HepG2 (cell line): ENCODE results near the gene THRB. TPM values are rescaled to one million over a fixed set of nuclear protein-coding genes. Genes with fewer than 3 reads are reported as not detected.

Experiments
- ATAC-seq: fragments of 200-7000 bp; cut with Tn5 transposase; 3 replicates; pipeline ENCODE4 v1.9.1; 2020; ENCODE audit warnings: mild to moderate bottlenecking, moderate library complexity
- BruUV-seq: library from RNA; stranded (reverse); fragments of 400-500 nt; replicated peaks from 2 replicates; lab custom pipeline; 2021; lab: Mats Ljungman, UMichigan
- CTCF ChIA-PET: fragments of 300-600 bp; formaldehyde crosslinking; extraction: SDS; loops from one replicate; lab custom pipeline; 2021; ENCODE audit warnings: low total read pairs, inconsistent platforms, low intra/inter-chr PET ratio; lab: Yijun Ruan, JAX
- POLR2A ChIA-PET: fragments of 350-600 bp; sonication (Branson Sonifier 250); formaldehyde crosslinking; loops from one replicate; lab custom pipeline; 2020; ENCODE audit warnings: antibody characterized with exemption, inconsistent platforms; lab: Yijun Ruan, JAX
- DNase-seq: peaks from one replicate; pipeline ENCODE4 v3.0.0-alpha.2; 2015; ENCODE audit warnings: low spot score
- FAIRE-seq: peaks from 3 replicates; lab custom pipeline; 2011; peaks lifted over from hg19 to GRCh38; lab: Jason Lieb, UNC
- H2AFZ ChIP-seq: one replicate; pipeline ENCODE4 v1.6.1; 2011; ENCODE audit warnings: low read length, inconsistent platforms
- H3K27ac ChIP-seq: fragments of 300-600 bp; 3 replicates; pipeline ENCODE4 v1.8.0; 2011; ENCODE audit warnings: mixed run types, mild to moderate bottlenecking, mixed read lengths, low read length, inconsistent platforms; ENCODE audit not compliant: insufficient read depth; ENCODE audit errors: extremely low read length
- H3K27me3 ChIP-seq, 2 experiments: fragments of 200-600 bp in 1 of 2; 2 replicates in 1 of 2; 3 replicates in 1 of 2; pipeline versions ENCODE4 v1.6.0 to v1.8.0; 2011; ENCODE audit warnings: low read length in 2 of 2, mild to moderate bottlenecking in 2 of 2, moderate library complexity in 2 of 2, inconsistent platforms in 1 of 2; ENCODE audit not compliant: insufficient read depth in 2 of 2, control insufficient read depth in 1 of 2
- H3K36me3 ChIP-seq, 2 experiments: fragments of 200-600 bp in 1 of 2; replicated peaks in 1 of 2; 2 replicates in 1 of 2; 3 replicates in 1 of 2; pipeline versions ENCODE4 v1.5.1 to v1.8.0; 2011; ENCODE audit warnings: low read length in 2 of 2, inconsistent platforms in 1 of 2; ENCODE audit not compliant: insufficient read depth in 2 of 2, control insufficient read depth in 1 of 2
- H3K4me1 ChIP-seq: 2 replicates; pipeline ENCODE4 v1.5.1; 2012; ENCODE audit warnings: low read length, inconsistent platforms; ENCODE audit not compliant: insufficient read depth
- H3K4me2 ChIP-seq: 2 replicates; pipeline ENCODE4 v1.6.0; 2011; ENCODE audit warnings: low read depth, low read length, inconsistent platforms
- H3K4me3 ChIP-seq, 3 experiments: fragments of 200-600 bp in 1 of 3; sonication (generic), shearing (Covaris generic) in 1 of 3; replicated peaks in 1 of 3; 2 replicates each; pipeline ENCODE4 v1.5.1; 2011 to 2016; ENCODE audit warnings: low read length in 3 of 3, inconsistent platforms in 2 of 3, low read depth in 2 of 3, mild to moderate bottlenecking in 2 of 3, control low read depth in 1 of 3, mixed read lengths in 1 of 3; ENCODE audit not compliant: insufficient read depth in 1 of 3
- H3K79me2 ChIP-seq: one replicate; pipeline ENCODE4 v1.6.1; 2011; ENCODE audit warnings: low read length, inconsistent platforms; ENCODE audit not compliant: insufficient read depth
- H3K9ac ChIP-seq: 2 replicates; pipeline ENCODE4 v1.6.0; 2011; ENCODE audit warnings: mild to moderate bottlenecking, low read depth, low read length, inconsistent platforms; ENCODE audit not compliant: insufficient read depth
- H3K9me3 ChIP-seq: 2 replicates; pipeline ENCODE4 v1.5.1; 2012; ENCODE audit warnings: mild to moderate bottlenecking, low read length
- H4K20me1 ChIP-seq: 2 replicates; pipeline ENCODE4 v1.6.0; 2011; ENCODE audit warnings: inconsistent platforms, mild to moderate bottlenecking, low read length, moderate library complexity; ENCODE audit not compliant: insufficient read depth
- EP300 ChIP-seq, 3 experiments: sonication (generic) in 1 of 3; formaldehyde crosslinking in 1 of 3; IDR thresholded peaks; 2 replicates each; pipeline versions ENCODE4 v1.5.1 to v1.6.1; 2011 to 2020; ENCODE audit warnings: low read depth in 2 of 3, low read length in 2 of 3, borderline replicate concordance in 1 of 3, improper control_type of control experiment in 1 of 3, mild to moderate bottlenecking in 1 of 3, missing genetic modification reagents in 1 of 3, moderate library complexity in 1 of 3
- KDM6A ChIP-seq: IDR thresholded peaks from 2 replicates; pipeline ENCODE4 v1.6.1; 2016; ENCODE audit warnings: low read depth
- MYC ChIP-seq: sonication (generic); formaldehyde crosslinking; IDR thresholded peaks from 2 replicates; pipeline ENCODE4 v1.9.0; 2021; ENCODE audit warnings: missing genetic modification reagents, borderline replicate concordance
- REXO4 ChIP-seq: sonication (generic); formaldehyde crosslinking; IDR thresholded peaks from 2 replicates; pipeline ENCODE4 v1.8.0; 2022; ENCODE audit warnings: missing genetic modification reagents, mild to moderate bottlenecking, borderline replicate concordance
- ZFP36 ChIP-seq: fragments of 150-350 bp; IDR thresholded peaks from 2 replicates; pipeline ENCODE4 v1.6.1; 2018; ENCODE audit warnings: borderline replicate concordance, low read length, low read depth; ENCODE audit not compliant: partially characterized antibody
- ZKSCAN8 ChIP-seq: IDR thresholded peaks from 2 replicates; pipeline ENCODE4 v1.6.1; 2016; ENCODE audit warnings: borderline replicate concordance, missing genetic modification reagents, missing compliant biosample characterization
- ZMYM3 ChIP-seq: sonication (generic); formaldehyde crosslinking; IDR thresholded peaks from 2 replicates; pipeline ENCODE4 v1.5.1; 2020; ENCODE audit warnings: mild to moderate bottlenecking, missing genetic modification reagents
- in situ Hi-C: cut with HindIII; loops from 2 replicates; pipeline ENCODE4 v1.10.0; 2017; ENCODE audit warnings: low pct_unique_long_range_greater_than_20kb; ENCODE audit not compliant: extremely low pct_ligation_motif_present
- intact Hi-C: fragments of 100-400 bp; cut with micrococcal nuclease; formaldehyde crosslinking; loops from one replicate; pipeline ENCODE4 v1.10.0; 2022; ENCODE audit not compliant: unreplicated experiment
- polyA plus RNA-seq, 8 experiments: library from polyadenylated mRNA; depleted of rRNA in 3 of 8; stranded (reverse) in 7 of 8; unstranded in 1 of 8; fragments of >200 nt; fragmentation: Illumina TruSeq in 4 of 8; extraction: Trizol in 4 of 8; gene quantifications; 2 replicates each; pipeline versions ENCODE4 v1.2.1 to v1.2.3, GENCODE V29; 2011 to 2016; ENCODE audit warnings: low read depth in 4 of 8, missing spikeins in 1 of 8, mixed read lengths in 1 of 8; ENCODE audit not compliant: insufficient read depth in 1 of 8
- total RNA-seq, 5 experiments: library from RNA; depleted of rRNA; stranded (reverse); fragments of >200 nt; fragmentation: Illumina TruSeq; extraction: Trizol; gene quantifications; 2 replicates each; pipeline ENCODE4 v1.2.3, GENCODE V29; 2016; ENCODE audit warnings: low read depth in 1 of 5
- TF ChIP-seq, protein P1 (sequence below): sonication (generic); formaldehyde crosslinking; IDR thresholded peaks from 2 replicates; pipeline ENCODE4 v1.4.0; 2020; ENCODE audit warnings: missing genetic modification reagents, borderline replicate concordance
- TF ChIP-seq, protein P2 (sequence below): sonication (generic); formaldehyde crosslinking; IDR thresholded peaks from 2 replicates; pipeline ENCODE4 v1.8.1; 2023; ENCODE audit warnings: mild to moderate bottlenecking, missing genetic modification reagents

Gene THRB
- total and polyA plus RNA-seq, 2 of the 13 experiments (the other 11 are each of a cell fraction or from before 2014, with no cell fraction given) = 4.7 to 22.7 TPM

DNA sequence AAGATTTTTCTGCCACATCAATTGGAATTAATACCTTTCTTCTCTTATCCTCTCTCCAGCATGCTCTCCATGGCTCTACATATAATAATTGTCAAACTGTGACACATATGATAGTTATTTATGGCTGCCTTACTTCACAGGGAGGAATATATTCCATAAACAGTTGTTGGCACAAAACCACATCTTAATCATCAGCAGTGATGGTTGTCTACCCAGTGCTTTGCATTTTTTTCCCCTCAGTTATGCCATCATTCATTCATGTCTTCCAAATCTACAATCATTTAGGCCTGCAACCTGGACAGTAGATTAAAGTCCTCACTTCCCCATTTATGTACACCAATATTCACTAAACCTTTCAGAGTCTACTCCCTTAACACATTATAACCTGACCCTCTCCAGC lies 107.7 kb downstream of the THRB start:
- Histone ChIP-seq H4K20me1 (no peaks in the 10 kb centered on the region), H3K79me2 (peaks cover 7% of the 10 kb centered on the region), H2AFZ (no peak overlapping the region), H3K9ac (no peak overlapping the region), H3K27ac (no peak overlapping the region)
- in situ Hi-C loops = no loop called here
- no peak for FAIRE-seq
- CTCF ChIA-PET = no interaction called here
- TF ChIP-seq REXO4 (CRISPR knock-in tag) = no peak
- no peak for TF ChIP-seq ZMYM3 (CRISPR knock-in tag)
- no peak for TF ChIP-seq EP300 (IDR thresholded peaks at IDR 0.05; ENCODE audit: low read depth in 2 of 2, low read length in 2 of 2)
- TF ChIP-seq EP300 (CRISPR knock-in tag; IDR thresholded peaks at IDR 0.05; ENCODE audit: borderline replicate concordance) = no peak
- TF ChIP-seq, protein P1, sequence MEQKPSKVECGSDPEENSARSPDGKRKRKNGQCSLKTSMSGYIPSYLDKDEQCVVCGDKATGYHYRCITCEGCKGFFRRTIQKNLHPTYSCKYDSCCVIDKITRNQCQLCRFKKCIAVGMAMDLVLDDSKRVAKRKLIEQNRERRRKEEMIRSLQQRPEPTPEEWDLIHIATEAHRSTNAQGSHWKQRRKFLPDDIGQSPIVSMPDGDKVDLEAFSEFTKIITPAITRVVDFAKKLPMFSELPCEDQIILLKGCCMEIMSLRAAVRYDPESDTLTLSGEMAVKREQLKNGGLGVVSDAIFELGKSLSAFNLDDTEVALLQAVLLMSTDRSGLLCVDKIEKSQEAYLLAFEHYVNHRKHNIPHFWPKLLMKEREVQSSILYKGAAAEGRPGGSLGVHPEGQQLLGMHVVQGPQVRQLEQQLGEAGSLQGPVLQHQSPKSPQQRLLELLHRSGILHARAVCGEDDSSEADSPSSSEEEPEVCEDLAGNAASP (CRISPR knock-in tag) = no peak
- no peak for TF ChIP-seq KDM6A
- TF ChIP-seq ZFP36 = no peak
- no peak for TF ChIP-seq ZKSCAN8 (CRISPR knock-in tag)
- TF ChIP-seq, protein P2, sequence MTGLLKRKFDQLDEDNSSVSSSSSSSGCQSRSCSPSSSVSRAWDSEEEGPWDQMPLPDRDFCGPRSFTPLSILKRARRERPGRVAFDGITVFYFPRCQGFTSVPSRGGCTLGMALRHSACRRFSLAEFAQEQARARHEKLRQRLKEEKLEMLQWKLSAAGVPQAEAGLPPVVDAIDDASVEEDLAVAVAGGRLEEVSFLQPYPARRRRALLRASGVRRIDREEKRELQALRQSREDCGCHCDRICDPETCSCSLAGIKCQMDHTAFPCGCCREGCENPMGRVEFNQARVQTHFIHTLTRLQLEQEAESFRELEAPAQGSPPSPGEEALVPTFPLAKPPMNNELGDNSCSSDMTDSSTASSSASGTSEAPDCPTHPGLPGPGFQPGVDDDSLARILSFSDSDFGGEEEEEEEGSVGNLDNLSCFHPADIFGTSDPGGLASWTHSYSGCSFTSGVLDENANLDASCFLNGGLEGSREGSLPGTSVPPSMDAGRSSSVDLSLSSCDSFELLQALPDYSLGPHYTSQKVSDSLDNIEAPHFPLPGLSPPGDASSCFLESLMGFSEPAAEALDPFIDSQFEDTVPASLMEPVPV (CRISPR knock-in tag) = no peak
- no peak for TF ChIP-seq MYC (CRISPR knock-in tag)
- TF ChIP-seq, all 625 proteins: peak for 0
- ATAC-seq = no peak
- BruUV-seq = no TSS peak
- Histone ChIP-seq H3K27me3 (no peaks in the 10 kb centered on the region), H3K9me3 (no peaks in the 10 kb centered on the region), H3K36me3 (no peaks in the 10 kb centered on the region), H3K4me1 (0 out of 2 replicates have a peak, but pooled peaks cover 4% of the 10 kb centered on the region), H3K4me2 (no peak overlapping the region), H3K4me3 (no peak overlapping the region)
- POLR2A ChIA-PET = no interaction called here
- no peak for DNase-seq
- intact Hi-C loops = no loop called here
